ENCODE results near the gene C19orf47. TPM values are rescaled to one million over a fixed set of nuclear protein-coding genes. Genes with fewer than 3 reads are reported as not detected.
"Not testable (repeated sequence)": the region's sequence is repeated elsewhere in the genome, so short reads cannot be mapped to it uniquely, and the experiment has no call there.

Gene C19orf47
- total RNA-seq, 8 experiments from 2014 or later: 9.8 to 16.7 (median 13.3) TPM

DNA sequence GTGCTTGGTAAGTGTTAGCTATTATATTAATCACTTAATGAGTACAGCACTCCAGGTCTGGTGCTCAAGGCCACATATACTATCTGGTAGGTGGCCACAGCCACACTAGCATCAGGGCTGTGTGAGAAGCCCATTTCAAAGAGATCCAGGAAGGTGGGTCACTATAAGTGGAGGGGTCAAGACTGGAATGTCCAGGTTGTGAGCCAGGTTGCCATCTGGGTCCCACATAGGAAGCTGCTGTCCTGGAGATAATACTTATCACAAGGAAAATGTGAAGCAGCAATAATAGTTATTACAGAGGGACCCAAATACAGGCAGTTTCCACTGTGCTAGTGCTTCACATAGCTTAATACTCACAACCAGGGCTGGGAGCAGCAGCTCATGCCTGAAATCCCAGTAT, 13.1 kb downstream of the C19orf47 start:
- Histone ChIP-seq H3K4me1 (replicated peaks in 1 of 2) (peaks cover 0 to 4% of the 10 kb centered on the region in 2 donors), H3K27ac (no peak overlapping the region), H3K4me3 (no peak overlapping the region)
- ATAC-seq (replicated peaks in 6 of 8): no peak
- in situ Hi-C loops (cut with MboI; ENCODE audit: low pct_unique_long_range_greater_than_20kb in 2 of 9, low sequenced_read_pairs in 9 of 9, unreplicated experiment in 9 of 9): no loop called here

DNA sequence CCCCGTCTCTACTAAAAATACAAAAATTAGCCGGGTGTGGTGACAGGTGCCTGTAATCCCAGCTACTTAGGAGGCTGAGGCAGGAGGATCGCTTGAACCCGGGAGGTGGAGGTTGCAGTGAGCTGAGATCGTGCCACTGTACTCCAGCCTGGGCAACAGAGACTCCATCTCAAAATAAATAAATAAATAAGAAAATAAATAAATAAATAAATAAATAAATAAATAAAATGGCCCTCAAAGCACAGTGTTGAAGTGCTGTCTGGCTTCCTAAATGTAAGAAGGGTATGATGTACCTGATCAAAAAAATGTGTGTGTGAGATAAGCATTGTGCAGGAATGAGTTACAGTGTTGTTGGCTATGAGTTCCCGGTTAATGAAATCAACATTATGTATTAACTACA, 15.1 kb downstream of the C19orf47 start:
- ATAC-seq (replicated peaks in 6 of 8); in situ Hi-C loops (cut with MboI; ENCODE audit: low pct_unique_long_range_greater_than_20kb in 2 of 9, low sequenced_read_pairs in 9 of 9, unreplicated experiment in 9 of 9): not testable (repeated sequence)

DNA sequence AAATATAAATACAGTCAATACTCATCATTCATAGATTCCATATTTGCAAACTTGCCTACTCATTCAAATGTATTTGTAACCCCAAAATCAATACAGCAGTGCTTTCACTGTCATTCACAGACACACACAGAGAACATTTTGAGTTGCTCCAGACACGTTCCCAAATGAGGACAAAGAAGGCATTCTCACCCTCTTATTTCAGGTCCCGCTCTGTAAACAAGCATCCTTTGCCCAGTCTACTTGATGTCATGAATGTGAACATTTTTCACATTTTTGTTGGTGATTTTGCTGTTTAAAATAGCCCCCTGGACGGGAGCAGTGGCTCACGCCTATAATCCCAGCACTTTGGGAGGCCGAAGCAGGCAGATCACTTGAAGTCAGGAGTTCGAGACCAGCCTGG, 15.5 kb downstream of the C19orf47 start:
- ATAC-seq (replicated peaks in 6 of 8): no peak
- Histone ChIP-seq H3K4me3 (no peak overlapping the region), H3K27ac (no peak overlapping the region), H3K4me1 (replicated peaks in 1 of 2) (peaks cover 0 to 4% of the 10 kb centered on the region in 2 donors)
- WGBS, 10 experiments: 93 to 100% (median 100%) methylated on average over 1 to 5 of the region's 6 CpGs; no CpG with 5 or more reads in 4 of the 10 experiments
- in situ Hi-C loops (cut with MboI; ENCODE audit: low pct_unique_long_range_greater_than_20kb in 2 of 9, low sequenced_read_pairs in 9 of 9, unreplicated experiment in 9 of 9): no loop called here

More for the DNA sequence above, 15.1 kb downstream of the C19orf47 start:
- not testable (repeated sequence) for H3K4me1 ChIP-seq (replicated peaks in 1 of 2); H3K4me3 ChIP-seq; H3K27ac ChIP-seq
- WGBS, 10 experiments: 37 to 100% (median 94%) methylated on average over 1 to 5 of the region's 6 CpGs

DNA sequence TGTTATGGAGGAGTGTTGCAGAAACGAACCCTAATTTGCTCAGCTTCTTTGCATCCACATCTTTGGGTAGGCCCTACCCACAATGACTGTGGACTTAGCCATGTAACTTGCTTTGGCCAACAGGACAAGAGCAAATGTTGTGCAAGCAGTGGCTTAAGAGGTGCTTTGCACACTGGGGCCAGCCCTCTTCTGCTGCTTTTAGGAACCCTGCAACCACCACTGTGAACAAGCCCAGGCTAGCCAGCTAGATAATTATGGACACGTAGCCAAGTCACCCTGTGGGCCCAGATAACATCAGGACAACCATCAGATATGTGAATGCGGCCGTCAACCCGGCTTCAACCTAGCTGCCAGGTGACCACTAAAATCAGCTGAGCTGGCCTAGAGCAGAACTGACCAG, 17.1 kb downstream of the C19orf47 start:
- WGBS, 10 experiments: 87 to 100% (median 100%) methylated on average over 1 to 5 of the region's 5 CpGs; no CpG with 5 or more reads in 5 of the 10 experiments
- no peak overlapping the region for H3K4me3 ChIP-seq
- H3K4me1 ChIP-seq (replicated peaks in 1 of 2): no peaks in the 10 kb centered on the region
- in situ Hi-C loops (cut with MboI; ENCODE audit: low pct_unique_long_range_greater_than_20kb in 2 of 9, low sequenced_read_pairs in 9 of 9, unreplicated experiment in 9 of 9): no loop called here
- no peak overlapping the region for H3K27ac ChIP-seq
- ATAC-seq (replicated peaks in 6 of 8): no peak

DNA sequence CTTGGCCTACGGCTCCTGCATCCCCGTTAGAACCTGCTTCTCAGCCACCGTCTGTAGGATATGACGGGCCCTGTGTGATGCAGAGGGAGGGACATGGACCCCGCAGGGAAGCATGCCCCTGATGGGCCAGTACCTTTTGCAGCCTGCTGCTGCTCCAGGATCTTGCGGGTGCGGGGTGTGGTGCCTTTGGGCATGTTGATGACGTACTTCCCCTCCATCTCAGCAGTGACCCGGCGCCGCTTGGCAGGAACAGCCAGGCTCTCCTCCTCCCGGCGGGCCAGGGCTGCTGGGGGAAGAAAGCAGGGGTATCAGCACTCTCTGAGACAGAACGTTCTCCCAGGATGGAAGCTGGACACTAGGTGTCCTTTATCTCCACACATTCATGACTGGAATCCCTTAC, 22.0 kb downstream of the C19orf47 start:
- ATAC-seq (replicated peaks in 6 of 8): no peak
- Histone ChIP-seq H3K27ac (no peak overlapping the region), H3K4me3 (no peak overlapping the region), H3K4me1 (replicated peaks in 1 of 2) (no peaks in the 10 kb centered on the region)
- in situ Hi-C loops (cut with MboI; ENCODE audit: low pct_unique_long_range_greater_than_20kb in 2 of 9, low sequenced_read_pairs in 9 of 9, unreplicated experiment in 9 of 9): no loop called here
- 81 to 100% (median 86%) methylated on average over 1 to 8 of the region's 14 CpGs; no CpG with 5 or more reads in 7 of the 10 experiments for WGBS, 10 experiments

DNA sequence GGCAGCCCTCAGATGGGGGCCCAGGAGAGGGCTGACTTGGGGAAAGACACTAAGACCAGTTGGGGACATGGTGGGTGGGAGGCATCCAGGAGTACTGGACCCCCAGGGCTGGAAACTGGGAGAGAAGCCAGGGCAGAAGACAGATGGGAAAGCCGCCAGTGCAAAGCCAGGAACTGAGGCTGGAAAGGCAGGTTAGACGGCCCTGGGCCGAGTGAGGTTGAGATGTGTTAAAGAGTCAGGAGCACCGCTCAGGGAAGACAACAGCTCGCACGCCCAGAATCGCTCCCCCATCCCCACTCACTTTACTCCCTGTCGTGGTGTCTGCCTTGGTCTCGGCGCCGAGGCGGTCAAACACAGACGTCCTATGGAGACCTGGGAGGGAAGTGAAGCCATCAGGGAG, 24.5 kb downstream of the C19orf47 start:
- in situ Hi-C loops (cut with MboI; ENCODE audit: low pct_unique_long_range_greater_than_20kb in 2 of 9, low sequenced_read_pairs in 9 of 9, unreplicated experiment in 9 of 9): loop anchor here in 1 of 9 experiments (25.0 kb wide), 1 partner anchor 314 kb away; no protein-coding TSS in a partner anchor
- H3K4me1 ChIP-seq (replicated peaks in 1 of 2): no peaks in the 10 kb centered on the region
- no peak overlapping the region for H3K4me3 ChIP-seq
- ATAC-seq (replicated peaks in 6 of 8): no peak
- whole genome bisulfite sequencing, 10 experiments: 90 to 92% (median 90%) methylated on average over 2 to 4 of the region's 13 CpGs; no CpG with 5 or more reads in 7 of the 10 experiments
- no peak overlapping the region for H3K27ac ChIP-seq

DNA sequence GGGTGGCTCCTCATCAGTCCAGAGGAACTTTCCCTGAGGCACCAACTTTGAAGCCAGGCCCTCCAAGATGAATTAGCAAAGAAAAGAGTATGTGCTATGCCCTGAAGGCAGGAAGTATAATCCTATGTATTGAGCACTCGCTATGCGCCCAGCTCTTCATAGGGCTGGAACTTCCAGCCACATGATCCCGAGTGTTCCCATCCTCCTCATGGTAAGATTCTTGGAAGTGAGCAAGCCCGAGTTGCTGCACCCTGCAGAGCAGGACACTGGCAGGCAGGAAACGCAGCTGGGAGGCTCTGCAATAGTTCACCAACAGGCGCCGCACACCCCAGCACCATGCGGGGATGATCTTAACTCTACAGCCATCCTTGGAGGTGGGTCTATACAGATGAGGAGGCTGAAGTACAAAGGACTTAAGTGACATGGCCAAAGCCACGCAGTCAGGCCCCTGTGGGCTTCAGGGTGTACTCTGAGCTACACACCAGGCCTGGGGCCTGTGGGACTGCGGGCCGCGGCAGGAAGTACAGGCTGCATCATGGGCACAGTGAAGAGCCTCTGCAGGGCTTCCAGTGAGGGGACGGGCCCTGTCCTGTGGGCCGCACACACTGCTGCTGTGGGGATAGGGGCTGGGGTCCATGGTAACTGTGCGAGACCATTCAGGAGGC, 25.1 kb downstream of the C19orf47 start:
- no peak overlapping the region for H3K27ac ChIP-seq
- H3K4me3 ChIP-seq: no peak overlapping the region
- in situ Hi-C loops (cut with MboI; ENCODE audit: low pct_unique_long_range_greater_than_20kb in 2 of 9, low sequenced_read_pairs in 9 of 9, unreplicated experiment in 9 of 9): loop anchor here in 1 of 9 experiments (25.0 kb wide), 1 partner anchor 314 kb away; no protein-coding TSS in a partner anchor
- H3K4me1 ChIP-seq (replicated peaks in 1 of 2): no peaks in the 10 kb centered on the region
- WGBS, 10 experiments: 60 to 100% (median 84%) methylated on average over 1 to 3 of the region's 15 CpGs; no CpG with 5 or more reads in 4 of the 10 experiments
- peak in 4 of 8 experiments; percentile 9 to 94 (median 86) for ATAC-seq (replicated peaks in 6 of 8)

DNA sequence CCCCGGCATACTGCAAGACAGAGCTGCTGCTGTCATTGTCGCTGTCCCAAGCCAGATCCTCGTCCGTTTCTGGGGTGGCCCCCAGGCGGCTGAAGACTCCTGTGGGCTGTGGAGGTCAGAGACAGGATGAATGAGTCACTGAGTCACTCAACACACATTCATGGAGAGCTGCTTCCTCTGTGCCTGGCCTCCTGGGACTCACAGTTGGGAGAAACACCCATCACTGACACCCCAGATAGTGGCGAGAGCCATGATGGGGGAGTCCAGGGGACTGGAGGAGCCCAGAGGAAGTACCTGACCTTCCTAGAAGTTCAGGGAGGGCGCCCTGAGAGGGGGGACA, 26.0 kb downstream of the C19orf47 start:
- 50 to 96% (median 85%) methylated on average over 1 to 4 of the region's 7 CpGs; no CpG with 5 or more reads in 6 of the 10 experiments for WGBS, 10 experiments
- in situ Hi-C loops (cut with MboI; ENCODE audit: low pct_unique_long_range_greater_than_20kb in 2 of 9, low sequenced_read_pairs in 9 of 9, unreplicated experiment in 9 of 9): loop anchor here in 1 of 9 experiments (25.0 kb wide), 1 partner anchor 315 kb away; no protein-coding TSS in a partner anchor

DNA sequence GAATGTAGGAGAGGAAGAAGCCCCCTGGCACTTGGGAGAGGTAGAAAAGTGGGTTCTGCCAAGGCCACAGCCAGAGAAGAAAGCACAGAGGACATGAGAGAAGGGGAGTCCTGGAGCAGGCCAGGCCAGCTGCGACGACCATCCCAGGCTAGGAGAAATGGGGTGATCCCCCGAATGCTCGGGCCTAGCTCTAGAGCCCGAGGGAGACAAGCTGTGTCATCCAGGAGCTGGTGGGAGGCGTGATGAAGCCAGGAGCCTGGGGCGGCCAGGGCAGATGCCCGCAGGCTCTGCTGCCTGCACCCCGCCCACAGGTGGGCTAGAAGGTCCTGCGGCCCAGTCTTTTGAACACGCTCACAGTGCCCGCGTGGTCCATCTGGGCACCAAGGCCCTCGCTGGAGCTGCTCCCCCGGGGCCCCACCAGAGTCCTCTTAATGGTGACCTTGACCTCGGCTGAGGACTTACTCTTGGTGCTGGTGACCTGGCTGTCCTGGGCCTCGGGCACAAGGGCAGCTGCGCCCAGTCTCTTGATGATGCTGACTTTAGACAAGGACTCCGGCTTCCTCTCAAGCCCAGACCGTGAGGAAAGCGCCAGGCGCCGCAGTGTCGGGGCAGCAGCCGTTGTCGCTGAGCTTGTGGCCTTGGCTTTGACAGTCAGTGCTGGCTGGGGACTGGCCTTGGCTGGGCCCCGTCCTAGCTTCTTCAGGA, 26.5 kb downstream of the C19orf47 start:
- H3K4me1 ChIP-seq (replicated peaks in 1 of 2): no peaks in the 10 kb centered on the region
- 96 to 100% (median 100%) methylated on average over 1 to 13 of the region's 27 CpGs; no CpG with 5 or more reads in 5 of the 10 experiments for WGBS, 10 experiments
- no peak for ATAC-seq (replicated peaks in 6 of 8)
- in situ Hi-C loops (cut with MboI; ENCODE audit: low pct_unique_long_range_greater_than_20kb in 2 of 9, low sequenced_read_pairs in 9 of 9, unreplicated experiment in 9 of 9): loop anchor here in 1 of 9 experiments (25.0 kb wide), 1 partner anchor 316 kb away; no protein-coding TSS in a partner anchor
- H3K27ac ChIP-seq: no peak overlapping the region
- H3K4me3 ChIP-seq: no peak overlapping the region

More for the DNA sequence above, 26.0 kb downstream of the C19orf47 start:
- ATAC-seq (replicated peaks in 6 of 8): peak in 1 of 8 experiments; percentile 4
- Histone ChIP-seq H3K4me3 (no peak overlapping the region), H3K4me1 (replicated peaks in 1 of 2) (no peaks in the 10 kb centered on the region), H3K27ac (no peak overlapping the region)

DNA sequence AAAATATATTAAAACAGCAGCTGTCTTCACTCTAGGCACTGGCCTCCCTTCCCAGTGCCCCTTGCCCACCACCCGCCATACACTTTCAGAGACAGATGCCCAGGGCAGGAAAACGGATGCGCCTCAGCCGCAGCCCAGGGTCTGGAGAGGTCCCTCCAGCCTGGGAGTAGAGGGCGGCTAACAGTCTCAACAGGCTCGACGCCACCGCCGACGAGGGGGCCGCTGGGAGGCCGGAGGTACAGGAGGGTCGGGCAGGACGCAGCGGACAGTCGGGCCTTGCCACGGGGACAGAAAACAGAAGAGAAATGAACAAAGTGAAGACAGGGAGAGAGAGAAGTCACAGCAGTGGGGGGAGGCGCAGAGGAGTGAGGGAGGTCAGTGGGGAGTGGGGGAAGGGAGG, 27.1 kb downstream of the C19orf47 start:
- in situ Hi-C loops (cut with MboI; ENCODE audit: low pct_unique_long_range_greater_than_20kb in 2 of 9, low sequenced_read_pairs in 9 of 9, unreplicated experiment in 9 of 9): loop anchor here in 1 of 9 experiments (25.0 kb wide), 1 partner anchor 316 kb away; no protein-coding TSS in a partner anchor
- ATAC-seq (replicated peaks in 6 of 8): no peak
- H3K27ac ChIP-seq: no peak overlapping the region
- H3K4me3 ChIP-seq: no peak overlapping the region
- 100% methylated on average over 2 of the region's 18 CpGs; no CpG with 5 or more reads in 9 of the 10 experiments for WGBS, 10 experiments
- H3K4me1 ChIP-seq (replicated peaks in 1 of 2): no peaks in the 10 kb centered on the region

DNA sequence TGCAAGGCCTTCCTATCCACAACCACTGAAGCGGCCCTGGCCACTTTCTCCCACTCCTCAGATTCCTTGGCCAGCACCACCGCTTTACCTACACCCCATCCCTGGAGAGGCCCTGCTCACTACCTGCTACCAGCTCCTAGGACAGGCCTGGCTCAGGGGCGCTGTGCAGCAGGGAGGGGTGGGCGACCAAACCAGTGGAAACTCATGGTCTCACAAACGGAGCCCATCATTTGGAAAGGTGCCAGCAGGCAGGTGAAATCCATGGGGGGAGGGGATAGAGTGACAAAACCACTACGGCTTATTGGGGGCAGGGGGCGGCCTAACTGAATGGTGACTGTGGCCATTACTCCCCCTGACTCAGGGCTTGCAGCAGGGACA, 27.6 kb downstream of the C19orf47 start:
- Histone ChIP-seq H3K27ac (no peak overlapping the region), H3K4me3 (no peak overlapping the region), H3K4me1 (replicated peaks in 1 of 2) (no peaks in the 10 kb centered on the region)
- in situ Hi-C loops (cut with MboI; ENCODE audit: low pct_unique_long_range_greater_than_20kb in 2 of 9, low sequenced_read_pairs in 9 of 9, unreplicated experiment in 9 of 9): loop anchor here in 1 of 9 experiments (25.0 kb wide), 1 partner anchor 317 kb away; no protein-coding TSS in a partner anchor
- 100% methylated on average over 1 to 2 of the region's 7 CpGs; no CpG with 5 or more reads in 6 of the 10 experiments for WGBS, 10 experiments
- ATAC-seq (replicated peaks in 6 of 8): no peak

DNA sequence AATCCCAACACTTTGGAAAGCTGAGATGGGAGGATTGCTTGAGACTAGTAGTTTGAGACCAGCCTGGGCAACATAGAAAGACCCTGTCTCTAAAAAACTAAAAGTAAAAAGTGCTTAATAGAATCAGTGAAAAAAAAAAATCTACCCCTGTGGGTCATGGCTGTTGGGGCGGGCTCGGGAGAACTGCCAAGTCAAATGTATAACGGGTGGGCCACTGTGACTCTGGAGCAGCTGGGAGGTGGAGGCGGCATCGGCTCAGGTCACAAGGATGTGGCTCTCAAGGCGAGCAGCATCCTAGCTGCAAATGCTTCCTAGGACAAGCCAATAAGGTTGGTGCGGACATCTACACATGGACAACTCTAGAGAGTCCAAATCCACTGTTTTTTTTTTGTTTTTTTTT, 30.9 kb downstream of the C19orf47 start:
- no peak overlapping the region for H3K4me3 ChIP-seq
- in situ Hi-C loops (cut with MboI; ENCODE audit: low pct_unique_long_range_greater_than_20kb in 2 of 9, low sequenced_read_pairs in 9 of 9, unreplicated experiment in 9 of 9): loop anchor here in 1 of 9 experiments (25.0 kb wide), 1 partner anchor 320 kb away; no protein-coding TSS in a partner anchor
- ATAC-seq (replicated peaks in 6 of 8): peak in 1 of 8 experiments; percentile 12
- H3K4me1 ChIP-seq (replicated peaks in 1 of 2): no peaks in the 10 kb centered on the region
- no peak overlapping the region for H3K27ac ChIP-seq
- 13 to 100% (median 89%) methylated on average over 1 to 7 of the region's 7 CpGs; no CpG with 5 or more reads in 4 of the 10 experiments for WGBS, 10 experiments

Measured in motor neuron (in vitro differentiated cells).